Panc1 (cell line): ENCODE measurements around the gene COPZ2. TPM values are rescaled to one million over a fixed set of nuclear protein-coding genes. Genes with fewer than 3 reads are reported as not detected.
A peak's percentile ranks its signal among the peaks of the same experiment; 100 is the strongest.

Experiments
- ATAC-seq: fragments of 200-7000 bp; cut with Tn5 transposase; 2 replicates; pipeline ENCODE4 v1.9.1; 2020; ENCODE audit warnings: mild to moderate bottlenecking, moderate library complexity
- BruUV-seq: library from RNA; stranded (reverse); fragments of 400-500 nt; replicated peaks from 2 replicates; lab custom pipeline; 2021; lab: Mats Ljungman, UMichigan
- CTCF ChIA-PET: fragments of 300-600 bp; sonication (Branson Sonifier 250); formaldehyde crosslinking; loops from one replicate; lab custom pipeline; 2022; ENCODE audit warnings: antibody characterized with exemption; lab: Charles Lee
- POLR2A ChIA-PET: fragments of 300-600 bp; sonication (Branson Sonifier 250); formaldehyde crosslinking; loops from one replicate; lab custom pipeline; 2022; ENCODE audit warnings: antibody characterized with exemption; lab: Charles Lee
- DNase-seq: peaks from one replicate; pipeline ENCODE4 v3.0.0-alpha.2; 2010; ENCODE audit warnings: low read depth, low spot score
- H3K27ac ChIP-seq: 2 replicates; pipeline ENCODE4 v1.5.1; 2011; ENCODE audit warnings: mild to moderate bottlenecking, low read length, inconsistent platforms
- H3K27me3 ChIP-seq: fragments of 200-500 bp; sonication (Bioruptor generic); 2 replicates; pipeline ENCODE4 v1.6.0; 2014; ENCODE audit warnings: low read length, inconsistent platforms; ENCODE audit not compliant: control insufficient read depth, insufficient read depth
- H3K36me3 ChIP-seq: fragments of 200-500 bp; sonication (Bioruptor generic); 2 replicates; pipeline ENCODE4 v1.5.1; 2014; ENCODE audit warnings: inconsistent platforms, mild to moderate bottlenecking, low read length, moderate library complexity; ENCODE audit not compliant: control insufficient read depth, insufficient read depth
- H3K4me1 ChIP-seq: 2 replicates; pipeline ENCODE4 v1.5.1; 2011; ENCODE audit warnings: inconsistent platforms, mild to moderate bottlenecking, low read length, moderate library complexity; ENCODE audit not compliant: control insufficient read depth, insufficient read depth
- H3K4me3 ChIP-seq, 2 experiments: 2 replicates each; pipeline ENCODE4 v1.5.1; 2011 to 2012; ENCODE audit warnings: low read depth in 2 of 2, low read length in 2 of 2, mild to moderate bottlenecking in 2 of 2, inconsistent platforms in 1 of 2, moderate library complexity in 1 of 2
- H3K9me3 ChIP-seq: fragments of 200-500 bp; sonication (Bioruptor generic); 2 replicates; pipeline ENCODE4 v1.5.1; 2014; ENCODE audit warnings: low read depth, mild to moderate bottlenecking, inconsistent platforms, low read length, moderate library complexity; ENCODE audit not compliant: control insufficient read depth, insufficient read depth
- CTCF ChIP-seq: fragments of 450-650 bp; IDR thresholded peaks from 2 replicates; pipeline ENCODE4 v1.5.1; 2017; ENCODE audit warnings: mild to moderate bottlenecking
- POLR2AphosphoS5 ChIP-seq: IDR thresholded peaks from 2 replicates; pipeline ENCODE4 v1.6.1; 2012; ENCODE audit warnings: mild to moderate bottlenecking, low read depth, low read length, moderate library complexity
- REST ChIP-seq, 2 experiments: IDR thresholded peaks; 2 replicates each; pipeline ENCODE4 v1.6.1; 2011 to 2012; ENCODE audit warnings: low read depth in 2 of 2, control low read depth in 1 of 2, low read length in 1 of 2, mild to moderate bottlenecking in 1 of 2, moderate library complexity in 1 of 2; ENCODE audit not compliant: insufficient read depth in 1 of 2
- SIN3A ChIP-seq: IDR thresholded peaks from 2 replicates; pipeline ENCODE4 v1.6.1; 2012; ENCODE audit warnings: low read depth, mild to moderate bottlenecking, low read length, moderate library complexity, borderline replicate concordance; ENCODE audit not compliant: insufficient read depth
- TCF7L2 ChIP-seq: IDR thresholded peaks from 2 replicates; pipeline ENCODE4 v1.6.1; 2011; ENCODE audit warnings: mild to moderate bottlenecking, low read depth, low read length, inconsistent platforms
- in situ Hi-C: cut with HindIII; loops from 2 replicates; pipeline ENCODE4 v1.10.0; 2016; ENCODE audit warnings: low sequenced_read_pairs, low pct_unique_long_range_greater_than_20kb
- intact Hi-C: fragments of 100-400 bp; cut with micrococcal nuclease; formaldehyde crosslinking; loops from one replicate; pipeline ENCODE4 v1.10.0; 2022; ENCODE audit not compliant: unreplicated experiment
- total RNA-seq: library from RNA; stranded (reverse); gene quantifications from one replicate; pipeline ENCODE4 v1.2.1, GENCODE V29; 2021; ENCODE audit not compliant: unreplicated experiment

The COPZ2 gene
- total RNA-seq, 1 experiment from 2014 or later, result 5.4 TPM

DNA sequence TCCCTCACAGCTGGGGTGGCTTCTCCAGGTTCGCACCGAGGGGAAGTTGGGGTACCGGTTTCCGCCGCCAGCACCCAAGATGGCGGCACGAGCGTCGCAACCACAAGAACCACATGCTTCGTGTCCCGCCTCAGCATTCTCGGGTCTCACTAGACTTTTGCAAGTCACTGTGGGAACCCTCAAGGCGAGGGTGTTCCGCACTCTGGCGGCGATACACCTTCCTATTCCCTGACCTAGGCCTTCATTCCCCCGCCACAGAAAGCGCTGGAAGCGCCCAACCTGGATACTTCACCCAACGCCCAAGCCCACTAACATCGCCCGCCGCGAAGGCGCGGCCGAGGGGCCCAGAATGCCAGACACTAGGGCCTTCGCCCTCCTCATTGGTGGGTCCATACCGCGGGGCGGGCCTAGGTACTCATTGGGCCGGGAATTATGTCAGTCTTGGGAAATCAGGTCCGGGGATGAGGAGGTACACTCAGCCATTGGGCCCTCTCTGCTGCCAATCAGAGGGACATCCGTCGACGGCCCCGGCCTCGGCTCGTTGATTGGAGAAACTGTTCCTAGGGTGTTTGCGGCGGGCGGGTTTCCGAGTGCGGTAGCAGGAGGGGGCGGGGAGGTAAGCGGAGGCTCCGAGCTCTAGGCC, 10.3 kb upstream of the COPZ2 start, which contains the start of gene NFE2L1:
NFE2L1 (plus strand) TSS at position 619 of the 643 bp plus-strand sequence. CDS start 2,760 bp downstream, outside the sequence.
- no TSS peak for BruUV-seq
- peak; percentile 95 for ATAC-seq

More for the DNA sequence above, 10.3 kb upstream of the COPZ2 start, which contains the start of gene NFE2L1:
- peak within 1 kb of the TSS; percentile 97 for H3K27ac ChIP-seq
- no peak for TF ChIP-seq REST (IDR thresholded peaks at IDR 0.05; ENCODE audit: insufficient read depth in 1 of 2, low read depth in 2 of 2, low read length in 1 of 2)
- no peak for TF ChIP-seq TCF7L2
- TF ChIP-seq CTCF, result no peak
- peak; percentile 4; the same call in 1 of the 2 replicates for TF ChIP-seq SIN3A
- 0 out of 2 replicates have a peak, but pooled peaks have one; percentile 81 for TF ChIP-seq POLR2AphosphoS5
- H3K4me1 ChIP-seq, result peaks cover 44% of the 10 kb centered on the region
- peak within 1 kb of the TSS; percentile 77 to 87 for H3K4me3 ChIP-seq
- POLR2A ChIA-PET, result interaction anchor here (0.6 to 1.9 kb wide), 4 partner anchors 10 to 260 kb away, joined by 3 to 9 read pairs (median 4); no protein-coding TSS in a partner anchor
- peaks cover 13% of the 10 kb centered on the region; the same call in 1 of the 2 replicates for H3K36me3 ChIP-seq
- CTCF ChIA-PET, result interaction anchor here (0.7 to 1.4 kb wide), 7 partner anchors 10 to 161 kb away, joined by 3 read pairs; partner anchors contain the start of gene CDK5RAP3
- in situ Hi-C loops, result no loop called here
- no peaks in the 10 kb centered on the region for H3K27me3 ChIP-seq
- no peaks in the 10 kb centered on the region for H3K9me3 ChIP-seq
- intact Hi-C loops, result no loop called here
- DNase-seq, result peak; percentile 95
